IMR-90 (cell line): ENCODE measurements around the gene KCNT1. TPM values are rescaled to one million over a fixed set of nuclear protein-coding genes. Genes with fewer than 3 reads are reported as not detected.

Experiments used
- ATAC-seq: fragments of 200-7000 bp; cut with Tn5 transposase; 2 replicates; pipeline ENCODE4 v1.9.1; 2020; ENCODE audit warnings: low read depth, mild to moderate bottlenecking, moderate library complexity
- BruUV-seq: library from RNA; stranded (reverse); fragments of 400-500 nt; replicated peaks from 2 replicates; lab custom pipeline; 2021; lab: Mats Ljungman, UMichigan
- CTCF ChIA-PET: fragments of 300-600 bp; formaldehyde crosslinking; extraction: SDS; loops from one replicate; lab custom pipeline; 2021; ENCODE audit warnings: antibody characterized with exemption; lab: Yijun Ruan, JAX
- POLR2A ChIA-PET: fragments of 300-600 bp; sonication (Branson Sonifier 250); formaldehyde crosslinking; loops from one replicate; lab custom pipeline; 2022; ENCODE audit warnings: antibody characterized with exemption; ENCODE audit not compliant: unreplicated experiment; lab: Charles Lee
- DNase-seq: peaks from one replicate; pipeline ENCODE4 v3.0.0; 2013
- H2AFZ ChIP-seq: replicated peaks from 2 replicates; pipeline ENCODE3; 2013; ENCODE audit warnings: low read length, mild to moderate bottlenecking; ENCODE audit not compliant: poor library complexity
- H2AK5ac ChIP-seq: 2 replicates; pipeline ENCODE4 v1.6.1; 2013; ENCODE audit warnings: low read depth, low read length, inconsistent platforms
- H2AK9ac ChIP-seq: replicated peaks from 2 replicates; pipeline ENCODE3; 2013; ENCODE audit warnings: mild to moderate bottlenecking, low read depth, low read length, moderate library complexity; ENCODE audit not compliant: poor library complexity
- H2BK120ac ChIP-seq: 2 replicates; pipeline ENCODE4 v1.6.1; 2013; ENCODE audit warnings: low read depth, low read length, inconsistent platforms
- H2BK15ac ChIP-seq: 3 replicates; pipeline ENCODE4 v1.6.1; 2013; ENCODE audit warnings: low read depth, low read length, inconsistent platforms
- H2BK20ac ChIP-seq: 2 replicates; pipeline ENCODE4 v1.6.1; 2013; ENCODE audit warnings: low read depth, mild to moderate bottlenecking, inconsistent platforms, low read length, moderate library complexity
- H2BK5ac ChIP-seq: 2 replicates; pipeline ENCODE4 v1.6.1; 2013; ENCODE audit warnings: mild to moderate bottlenecking, low read depth, low read length, inconsistent platforms; ENCODE audit not compliant: poor library complexity, severe bottlenecking
- H3K14ac ChIP-seq: replicated peaks from 2 replicates; pipeline ENCODE4 v1.6.1; 2013; ENCODE audit warnings: low read depth, low read length, inconsistent platforms
- H3K18ac ChIP-seq: 2 replicates; pipeline ENCODE4 v1.6.1; 2013; ENCODE audit warnings: low read depth, low read length, control low read depth
- H3K23ac ChIP-seq: 2 replicates; pipeline ENCODE4 v1.6.1; 2013; ENCODE audit warnings: low read depth, low read length, inconsistent platforms
- H3K27ac ChIP-seq: 2 replicates; pipeline ENCODE4 v1.5.1; 2013; ENCODE audit warnings: mild to moderate bottlenecking, control low read depth, low read length; ENCODE audit not compliant: insufficient read depth
- H3K27me3 ChIP-seq: 2 replicates; pipeline ENCODE4 v1.6.1; 2013; ENCODE audit warnings: low read length; ENCODE audit not compliant: control insufficient read depth, insufficient read depth
- H3K36me3 ChIP-seq: 2 replicates; pipeline ENCODE4 v1.6.1; 2013; ENCODE audit warnings: low read length, mixed read lengths; ENCODE audit not compliant: control insufficient read depth, insufficient read depth
- H3K4ac ChIP-seq: 2 replicates; pipeline ENCODE4 v1.6.1; 2013; ENCODE audit warnings: low read depth, low read length, inconsistent platforms
- H3K4me1 ChIP-seq: 2 replicates; pipeline ENCODE4 v1.6.1; 2013; ENCODE audit warnings: low read length, mixed read lengths; ENCODE audit not compliant: control insufficient read depth, insufficient read depth
- H3K4me2 ChIP-seq: 2 replicates; pipeline ENCODE4 v1.6.1; 2013; ENCODE audit warnings: low read depth, mild to moderate bottlenecking, control low read depth, low read length, moderate library complexity
- H3K4me3 ChIP-seq: 2 replicates; pipeline ENCODE4 v1.5.1; 2013; ENCODE audit warnings: low read depth, mild to moderate bottlenecking, control low read depth, low read length, moderate library complexity; ENCODE audit not compliant: insufficient read depth
- H3K56ac ChIP-seq: 2 replicates; pipeline ENCODE4 v1.6.1; 2013; ENCODE audit warnings: low read length, inconsistent platforms; ENCODE audit not compliant: insufficient read depth; ENCODE audit errors: extremely low read depth
- H3K79me1 ChIP-seq, 2 experiments: 2 replicates each; pipeline ENCODE4 v1.6.1; 2013; ENCODE audit warnings: low read length in 2 of 2, inconsistent platforms in 1 of 2, low read depth in 1 of 2
- H3K9ac ChIP-seq: 2 replicates; pipeline ENCODE4 v1.6.1; 2013; ENCODE audit warnings: low read depth, low read length, control low read depth
- H3K9me1 ChIP-seq: 2 replicates; pipeline ENCODE4 v1.6.1; 2013; ENCODE audit warnings: low read length, inconsistent platforms; ENCODE audit not compliant: insufficient read depth
- H3K9me3 ChIP-seq: 2 replicates; pipeline ENCODE4 v1.6.1; 2013; ENCODE audit warnings: low read length; ENCODE audit not compliant: control insufficient read depth, insufficient read depth
- H4K20me1 ChIP-seq: 2 replicates; pipeline ENCODE4 v1.6.1; 2013; ENCODE audit warnings: low read length, inconsistent platforms; ENCODE audit not compliant: insufficient read depth
- H4K5ac ChIP-seq: 2 replicates; pipeline ENCODE4 v1.6.1; 2013; ENCODE audit warnings: mild to moderate bottlenecking, low read depth, low read length, control low read depth
- H4K8ac ChIP-seq, 2 experiments: 2 replicates each; pipeline ENCODE4 v1.6.1; 2013; ENCODE audit warnings: low read depth in 2 of 2, low read length in 2 of 2, control low read depth in 1 of 2, inconsistent platforms in 1 of 2
- H4K91ac ChIP-seq: 2 replicates; pipeline ENCODE4 v1.6.1; 2013; ENCODE audit warnings: low read depth, low read length, inconsistent platforms; ENCODE audit not compliant: insufficient read depth
- BHLHE40 ChIP-seq: fragments of 150-350 bp; IDR thresholded peaks from 2 replicates; pipeline ENCODE4 v1.6.1; 2016; ENCODE audit warnings: mild to moderate bottlenecking, low read depth, low read length
- CEBPB ChIP-seq: IDR thresholded peaks from 2 replicates; pipeline ENCODE4 v1.6.1; 2012; ENCODE audit warnings: low read depth, low read length, improper control_type of control experiment
- CHD1 ChIP-seq: IDR thresholded peaks from 2 replicates; pipeline ENCODE4 v1.6.1; 2012; ENCODE audit warnings: low read depth, low read length, improper control_type of control experiment
- CTCF ChIP-seq: conservative IDR thresholded peaks from 2 replicates; pipeline ENCODE4 v1.5.1; 2012; ENCODE audit warnings: mild to moderate bottlenecking, low read depth, low read length, improper control_type of control experiment
- ELK1 ChIP-seq: fragments of 150-350 bp; IDR thresholded peaks from 2 replicates; pipeline ENCODE4 v1.6.1; 2016; ENCODE audit warnings: low read depth, mild to moderate bottlenecking, low read length, moderate library complexity, borderline replicate concordance
- FOS ChIP-seq: fragments of 150-350 bp; IDR thresholded peaks from 2 replicates; pipeline ENCODE4 v1.6.1; 2016; ENCODE audit warnings: low read depth, low read length
- MAFK ChIP-seq: IDR thresholded peaks from 2 replicates; pipeline ENCODE4 v1.6.1; 2012; ENCODE audit warnings: low read depth, low read length, improper control_type of control experiment
- MAZ ChIP-seq: IDR thresholded peaks from 2 replicates; pipeline ENCODE4 v1.6.1; 2012; ENCODE audit warnings: low read depth, mild to moderate bottlenecking, low read length, improper control_type of control experiment, moderate library complexity, borderline replicate concordance
- MXI1 ChIP-seq: IDR thresholded peaks from 2 replicates; pipeline ENCODE4 v1.6.1; 2012; ENCODE audit warnings: low read depth, mild to moderate bottlenecking, low read length, moderate library complexity, borderline replicate concordance
- NFE2L2 ChIP-seq: fragments of 150-350 bp; IDR thresholded peaks from 2 replicates; pipeline ENCODE4 v1.6.1; 2016; ENCODE audit warnings: low read depth, mild to moderate bottlenecking, low read length
- POLR2A ChIP-seq: IDR thresholded peaks from 2 replicates; pipeline ENCODE4 v1.6.1; 2012; ENCODE audit warnings: mild to moderate bottlenecking, low read depth, low read length
- RAD21 ChIP-seq: IDR thresholded peaks from 2 replicates; pipeline ENCODE4 v1.6.1; 2012; ENCODE audit warnings: low read length, improper control_type of control experiment
- RCOR1 ChIP-seq: IDR thresholded peaks from 2 replicates; pipeline ENCODE4 v1.6.1; 2012; ENCODE audit warnings: mild to moderate bottlenecking, low read length, improper control_type of control experiment; ENCODE audit not compliant: insufficient replicate concordance
- RFX5 ChIP-seq: IDR thresholded peaks from 2 replicates; pipeline ENCODE4 v1.8.0; 2012; ENCODE audit warnings: low read depth, mild to moderate bottlenecking, low read length, moderate library complexity
- SMC3 ChIP-seq: fragments of 150-350 bp; IDR thresholded peaks from 2 replicates; pipeline ENCODE4 v1.6.1; 2016; ENCODE audit warnings: low read depth, mild to moderate bottlenecking, antibody characterized with exemption, low read length, moderate library complexity
- USF2 ChIP-seq: fragments of 150-350 bp; IDR thresholded peaks from 2 replicates; pipeline ENCODE4 v1.6.1; 2017; ENCODE audit warnings: mild to moderate bottlenecking, antibody characterized with exemption, low read length, low read depth
- WGBS, 2 experiments: methylation state at CpG; one replicate each; pipeline versions ENCODE4 v1.1.5 to v1.1.7; 2013; ENCODE audit warnings: missing lambda C conversion rate in 2 of 2; ENCODE audit not compliant: insufficient read length in 1 of 2; ENCODE audit errors: extremely low coverage in 2 of 2; 5-methylcytosine and 5-hydroxymethylcytosine counted together
- dilution Hi-C: fragments of 300-500 bp; cut with HindIII; formaldehyde crosslinking; loops from one replicate; pipeline ENCODE4 v1.14.3; 2018; ENCODE audit warnings: low sequenced_read_pairs; ENCODE audit not compliant: unreplicated experiment
- in situ Hi-C: fragments of 300-500 bp; cut with MboI; formaldehyde crosslinking; loops from 3 replicates; pipeline ENCODE4 v1.14.3; 2019; ENCODE audit warnings: low sequenced_read_pairs, inconsistent platforms, mixed read lengths
- intact Hi-C: fragments of 100-400 bp; cut with micrococcal nuclease; formaldehyde crosslinking; loops from 2 replicates; pipeline ENCODE4 v1.10.0; 2022
- polyA plus RNA-seq, 3 experiments: library from polyadenylated mRNA; depleted of rRNA; stranded (reverse); fragments of >200 nt; gene quantifications; 2 replicates each; pipeline ENCODE4 v1.2.3, GENCODE V29; 2012; ENCODE audit warnings: low replicate concordance in 1 of 3
- total RNA-seq: library from RNA; depleted of rRNA; stranded (reverse); fragments of >200 nt; gene quantifications from 2 replicates; pipeline ENCODE4 v1.2.3, GENCODE V29; 2012

The KCNT1 gene
- total and polyA plus RNA-seq, 2 of the 4 experiments (the other 2 are of a cell fraction) = not detected

DNA sequence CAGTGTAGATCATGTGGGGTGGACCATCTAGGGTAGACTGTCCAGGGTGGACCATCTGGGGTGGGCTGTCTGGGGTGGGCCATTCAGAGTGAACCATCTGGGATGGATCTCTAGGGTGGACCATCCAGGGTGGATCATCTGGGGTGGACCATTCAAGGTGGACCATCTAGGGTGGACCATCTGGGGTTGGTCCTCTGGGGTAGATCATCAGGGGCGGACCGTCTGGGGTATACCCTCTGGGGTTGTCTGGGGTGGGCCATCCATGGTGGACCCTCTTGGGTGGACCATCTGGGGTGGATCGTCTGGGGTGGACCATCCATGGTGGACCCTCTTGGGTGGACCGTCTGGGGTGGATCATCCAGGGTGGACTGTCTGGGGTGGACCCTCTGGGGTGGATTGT lies 64.3 kb downstream of the KCNT1 start:
- H2BK120ac ChIP-seq = no peak overlapping the region
- H3K4me2 ChIP-seq = no peak overlapping the region
- H4K20me1 ChIP-seq = no peaks in the 10 kb centered on the region
- in situ Hi-C loops (no loop called here), dilution Hi-C loops (no loop called here), intact Hi-C loops (no loop called here)
- no peak overlapping the region for H2BK5ac ChIP-seq
- CTCF ChIA-PET = no interaction called here
- no peaks in the 10 kb centered on the region for H3K79me1 ChIP-seq
- no peak overlapping the region for H3K14ac ChIP-seq
- TF ChIP-seq MAFK = no peak
- no peak for TF ChIP-seq FOS
- TF ChIP-seq MAZ = no peak
- no peak for TF ChIP-seq BHLHE40
- TF ChIP-seq CEBPB = no peak
- no peak for TF ChIP-seq POLR2A
- TF ChIP-seq RAD21 = no peak
- TF ChIP-seq USF2 = no peak
- TF ChIP-seq CHD1 = no peak
- no peak for TF ChIP-seq NFE2L2
- no peak for TF ChIP-seq MXI1
- no peak for TF ChIP-seq SMC3
- no peak for TF ChIP-seq ELK1
- no peak for TF ChIP-seq RCOR1
- TF ChIP-seq CTCF = no peak
- TF ChIP-seq RFX5 = no peak
- no peaks in the 10 kb centered on the region for H3K27me3 ChIP-seq
- no peak overlapping the region for H3K23ac ChIP-seq
- H2AK5ac ChIP-seq = no peak overlapping the region
- no peak overlapping the region for H2AFZ ChIP-seq
- H3K4ac ChIP-seq = no peak overlapping the region
- no peak overlapping the region for H3K56ac ChIP-seq
- H2BK20ac ChIP-seq = no peak overlapping the region
- H2AK9ac ChIP-seq = no peak overlapping the region
- 100% methylated on average over 1 of the region's 4 CpGs; no CpG with 5 or more reads in 1 of the 2 experiments for WGBS, 2 experiments
- BruUV-seq = no TSS peak
- POLR2A ChIA-PET = no interaction called here
- no peak overlapping the region for H3K27ac ChIP-seq
- no peaks in the 10 kb centered on the region for H3K36me3 ChIP-seq
- no peak overlapping the region for H4K5ac ChIP-seq
- peak; percentile 1 for DNase-seq
- no peak overlapping the region for H3K18ac ChIP-seq
- H3K9ac ChIP-seq = no peak overlapping the region
- no peak overlapping the region for H3K4me3 ChIP-seq
- H3K4me1 ChIP-seq = no peaks in the 10 kb centered on the region
- no peak for ATAC-seq
- no peak overlapping the region for H4K8ac ChIP-seq
- H2BK15ac ChIP-seq = no peak overlapping the region
- peaks cover 19% of the 10 kb centered on the region for H3K9me3 ChIP-seq
- no peak overlapping the region for H4K91ac ChIP-seq
- H3K9me1 ChIP-seq = no peaks in the 10 kb centered on the region
